ENCODE results near the gene ZNF638.

The ZNF638 gene

GRCh38 chr2:71336384-71336783, 4.8 kb downstream of the ZNF638 start:
- TF ChIP-seq FOXP2 (optimal IDR thresholded peaks at IDR 0.05; ENCODE audit: borderline replicate concordance, extremely low read depth, extremely low read length, insufficient read depth) (no peak), POLR2AphosphoS5 (IDR thresholded peaks at IDR 0.05; ENCODE audit: low read depth, low read length) (no peak), TAF1 (IDR thresholded peaks at IDR 0.05; ENCODE audit: borderline replicate concordance, insufficient read depth, low read length) (no peak), SIN3A (IDR thresholded peaks at IDR 0.05; ENCODE audit: borderline replicate concordance, insufficient read depth, low read length) (no peak), REST (IDR thresholded peaks at IDR 0.05; ENCODE audit: insufficient read depth in 1 of 2, low read depth in 2 of 2, low read length in 2 of 2) (no peak)

GRCh38 chr2:71336802-71337201, 5.2 kb downstream of the ZNF638 start:
- TF ChIP-seq REST (IDR thresholded peaks at IDR 0.05; ENCODE audit: insufficient read depth in 1 of 2, low read depth in 2 of 2, low read length in 2 of 2) = no peak

GRCh38 chr2:71337776-71338175, 6.2 kb downstream of the ZNF638 start:
- TF ChIP-seq REST (IDR thresholded peaks at IDR 0.05; ENCODE audit: insufficient read depth in 1 of 2, low read depth in 2 of 2, low read length in 2 of 2) (no peak), POLR2AphosphoS5 (IDR thresholded peaks at IDR 0.05; ENCODE audit: low read depth, low read length) (no peak), TAF1 (IDR thresholded peaks at IDR 0.05; ENCODE audit: borderline replicate concordance, insufficient read depth, low read length) (no peak), SIN3A (IDR thresholded peaks at IDR 0.05; ENCODE audit: borderline replicate concordance, insufficient read depth, low read length) (no peak), FOXP2 (optimal IDR thresholded peaks at IDR 0.05; ENCODE audit: borderline replicate concordance, extremely low read depth, extremely low read length, insufficient read depth) (no peak)

- TF ChIP-seq REST (IDR thresholded peaks at IDR 0.05; ENCODE audit: insufficient read depth in 1 of 2, low read depth in 2 of 2, low read length in 2 of 2) (no peak), TAF1 (IDR thresholded peaks at IDR 0.05; ENCODE audit: borderline replicate concordance, insufficient read depth, low read length) (no peak), FOXP2 (optimal IDR thresholded peaks at IDR 0.05; ENCODE audit: borderline replicate concordance, extremely low read depth, extremely low read length, insufficient read depth) (no peak), SIN3A (IDR thresholded peaks at IDR 0.05; ENCODE audit: borderline replicate concordance, insufficient read depth, low read length) (no peak), POLR2AphosphoS5 (IDR thresholded peaks at IDR 0.05; ENCODE audit: low read depth, low read length) (no peak)
Observed at GRCh38 chr2:71339685-71340084, 8.1 kb downstream of the ZNF638 start.

- no peak for TF ChIP-seq TAF1 (IDR thresholded peaks at IDR 0.05; ENCODE audit: borderline replicate concordance, insufficient read depth, low read length)
- TF ChIP-seq REST (IDR thresholded peaks at IDR 0.05; ENCODE audit: insufficient read depth in 1 of 2, low read depth in 2 of 2, low read length in 2 of 2) = no peak
- TF ChIP-seq SIN3A (IDR thresholded peaks at IDR 0.05; ENCODE audit: borderline replicate concordance, insufficient read depth, low read length) = no peak
- TF ChIP-seq FOXP2 (optimal IDR thresholded peaks at IDR 0.05; ENCODE audit: borderline replicate concordance, extremely low read depth, extremely low read length, insufficient read depth) = no peak
- TF ChIP-seq POLR2AphosphoS5 (IDR thresholded peaks at IDR 0.05; ENCODE audit: low read depth, low read length) = no peak
Observed at GRCh38 chr2:71340176-71340575, 8.6 kb downstream of the ZNF638 start.
